HG03103 (cell line): ENCODE measurements around the gene CTNNA2.

Experiments
- ATAC-seq: cut with Tn5 transposase; IDR thresholded peaks from one replicate; pipeline ENCODE4 v1.9.1; 2021; ENCODE audit warnings: low read depth; ENCODE audit not compliant: unreplicated experiment

The CTNNA2 gene

DNA sequence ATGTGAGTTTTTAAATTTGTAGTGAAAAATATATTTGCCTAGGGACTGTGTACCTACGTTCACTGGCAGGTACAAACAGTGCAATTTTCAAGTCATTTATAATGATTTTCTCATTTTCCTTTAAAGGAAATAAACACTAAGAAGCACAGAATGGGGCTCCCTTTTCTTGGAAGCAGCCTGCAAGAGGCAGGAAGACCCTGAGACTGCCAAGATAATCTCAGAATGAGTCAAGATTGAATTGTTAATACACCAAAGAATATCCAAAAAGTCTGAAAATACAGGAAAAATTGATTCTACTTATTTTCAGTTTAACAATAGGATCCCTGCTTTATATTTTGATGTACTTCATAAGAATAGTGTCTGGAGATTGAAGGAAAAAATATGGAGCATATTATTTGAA lies 331.2 kb downstream of the CTNNA2 start:
- ATAC-seq = no peak

DNA sequence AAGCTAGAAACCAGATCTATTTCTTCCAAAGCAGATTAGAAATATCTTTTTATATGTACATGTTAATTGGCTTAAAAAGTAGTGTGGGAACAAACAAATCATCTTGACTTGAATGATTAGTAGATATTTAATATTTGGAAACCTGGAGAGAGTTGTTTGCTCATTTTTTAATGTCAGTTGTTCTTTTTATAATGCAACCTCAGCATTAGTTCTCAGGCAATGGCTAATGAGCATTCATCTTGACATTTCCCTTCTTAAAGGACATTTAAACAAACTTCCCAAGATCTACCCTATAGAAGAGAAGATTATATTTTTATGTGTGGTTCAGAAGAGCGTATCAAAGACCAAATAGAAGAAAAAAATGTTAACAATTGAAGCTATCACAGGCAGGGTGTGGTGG lies 334.0 kb downstream of the CTNNA2 start:
- ATAC-seq = no peak

DNA sequence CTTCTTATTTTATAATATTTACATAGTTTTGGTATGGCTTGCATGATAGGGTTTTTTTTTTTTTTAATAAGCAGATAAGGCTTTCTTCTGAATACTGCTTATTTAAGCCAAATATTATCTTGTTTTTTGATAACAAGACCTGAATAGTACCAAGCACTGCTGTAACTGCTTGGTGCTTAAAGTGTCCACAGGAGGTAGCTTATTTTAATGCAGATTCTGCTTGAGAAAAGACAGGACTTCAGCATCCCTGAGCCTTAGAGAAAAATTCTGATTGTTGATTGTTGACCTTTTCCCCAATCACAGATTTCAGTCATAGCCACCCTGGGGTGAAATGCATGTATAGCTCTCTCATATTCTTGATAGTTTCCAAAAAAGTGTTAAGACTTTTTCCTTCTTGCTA lies 336.4 kb downstream of the CTNNA2 start:
- ATAC-seq = no peak

DNA sequence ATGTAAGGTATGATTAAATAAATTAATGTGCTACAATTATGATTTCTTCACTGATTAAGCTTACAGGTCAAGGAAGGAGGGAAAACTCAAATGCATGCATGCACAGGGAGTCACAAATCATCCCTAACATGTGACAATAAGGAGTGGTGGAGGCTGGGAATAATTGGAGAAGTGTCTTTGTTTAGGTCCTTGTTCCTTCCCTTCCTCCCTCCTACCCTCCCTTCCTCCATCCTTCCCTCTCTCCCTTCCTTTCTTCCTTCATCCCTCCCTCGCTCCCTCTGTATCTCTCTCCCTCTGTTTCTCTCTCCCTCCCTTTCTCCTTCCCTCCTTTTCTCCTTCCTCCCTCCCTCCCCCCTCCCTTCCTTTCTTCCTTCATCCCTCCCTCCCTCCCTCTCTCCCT lies 337.1 kb downstream of the CTNNA2 start:
- no peak for ATAC-seq

DNA sequence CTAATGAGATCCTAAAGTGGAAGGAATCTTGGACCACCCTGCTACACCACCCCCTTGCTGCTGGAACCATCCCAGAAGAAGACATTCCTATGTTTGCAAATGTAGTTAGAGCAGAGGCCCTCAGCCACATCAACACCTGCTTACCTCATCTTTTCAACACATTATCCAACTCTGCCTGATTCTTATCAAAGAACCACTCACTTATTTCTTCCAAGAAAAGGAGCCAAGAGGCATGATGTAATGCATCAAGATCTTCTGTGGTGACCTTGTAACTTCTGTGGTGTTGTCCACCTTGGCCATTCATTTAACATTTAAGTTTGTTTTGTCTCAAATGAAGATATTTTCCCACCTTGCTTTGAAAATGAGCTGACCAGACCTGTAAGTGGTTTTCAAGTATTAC lies 338.1 kb downstream of the CTNNA2 start:
- ATAC-seq = no peak

DNA sequence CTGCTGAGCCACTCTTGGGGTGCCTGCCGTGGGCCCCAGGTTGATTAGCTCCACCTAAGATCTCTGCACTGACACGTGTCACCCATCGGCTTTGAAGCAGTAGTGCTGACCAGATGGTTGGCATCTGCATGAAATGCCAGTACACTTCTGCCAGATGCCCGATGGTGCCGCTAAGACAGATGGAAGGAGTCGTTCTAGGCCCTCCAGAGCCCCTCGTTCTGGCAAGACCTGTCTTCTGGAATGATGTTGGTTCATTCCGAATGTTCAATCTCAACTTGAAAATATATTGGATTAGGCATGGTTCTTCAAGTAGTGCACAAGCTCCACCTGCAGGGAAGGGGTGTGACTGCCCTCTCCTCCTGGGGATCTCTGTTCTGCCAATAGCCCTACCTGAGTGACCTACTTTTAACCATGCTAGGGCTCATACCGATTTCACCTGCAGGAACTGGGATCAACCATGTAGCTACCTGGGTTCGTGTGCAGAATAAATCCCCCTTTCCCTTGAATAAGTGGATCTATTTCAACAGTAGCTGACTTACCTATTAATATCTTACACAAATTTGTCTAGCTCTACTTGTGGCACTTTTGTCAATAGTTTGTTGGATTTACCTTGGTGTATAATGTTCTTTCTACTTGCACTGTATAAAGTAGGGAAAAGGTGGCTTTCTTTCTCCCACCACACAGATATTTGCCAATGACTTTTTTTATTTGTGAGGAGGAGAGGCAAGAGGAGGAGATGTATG lies 342.6 kb downstream of the CTNNA2 start:
- no peak for ATAC-seq

DNA sequence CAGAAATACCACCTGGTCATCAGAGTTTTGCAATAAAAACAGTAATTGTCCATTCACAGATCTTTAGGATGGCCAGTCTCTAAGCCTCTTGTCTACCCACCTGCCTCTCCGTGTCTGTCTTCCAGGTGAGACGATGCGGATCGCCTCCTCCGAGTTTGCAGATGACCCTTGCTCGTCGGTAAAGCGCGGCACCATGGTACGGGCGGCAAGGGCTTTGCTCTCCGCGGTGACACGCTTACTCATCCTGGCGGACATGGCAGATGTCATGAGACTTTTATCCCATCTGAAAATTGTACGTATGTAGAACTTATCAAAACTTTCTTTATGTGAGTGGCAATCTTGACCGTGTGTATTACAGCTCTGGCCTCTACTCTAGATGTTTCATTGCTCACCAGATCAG lies 345.0 kb downstream of the CTNNA2 start:
- no peak for ATAC-seq

DNA sequence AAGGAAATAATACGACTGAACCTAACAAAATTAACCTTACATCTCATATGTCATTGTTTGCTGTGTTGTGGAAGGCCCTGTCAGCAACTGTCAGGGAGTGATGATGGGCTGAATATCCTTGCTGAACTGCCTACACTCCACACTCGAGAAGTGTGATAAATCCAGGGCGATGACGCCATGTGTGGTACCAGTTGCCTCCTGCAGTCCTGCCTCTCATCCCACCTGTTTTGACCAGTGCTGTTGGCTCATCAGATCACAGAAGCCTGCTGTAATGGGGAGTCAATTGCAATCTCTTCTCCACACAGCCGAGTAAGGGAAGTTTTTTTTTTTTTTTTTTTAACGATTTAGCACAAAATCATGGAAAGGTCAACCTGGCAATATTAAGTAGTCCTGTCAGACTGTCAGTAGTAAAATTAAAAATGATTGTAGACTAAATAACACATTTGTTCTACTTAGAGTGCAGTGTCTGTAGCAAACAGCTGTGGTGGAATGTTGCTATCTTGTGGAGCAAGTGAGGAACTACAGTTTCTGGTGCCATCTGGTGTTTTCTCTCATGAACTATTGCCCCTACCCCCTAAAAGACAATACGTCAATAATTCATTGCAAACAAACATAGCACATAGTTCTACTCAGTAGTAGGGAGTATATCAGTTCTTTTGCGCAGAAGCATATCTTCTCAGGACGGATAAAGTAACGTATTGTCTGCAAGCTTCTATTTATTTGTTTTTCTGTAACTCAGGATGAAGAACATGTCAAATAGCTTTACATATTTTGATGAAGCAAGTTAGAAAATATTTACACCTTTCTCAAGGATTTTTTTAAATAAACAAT lies 347.6 kb downstream of the CTNNA2 start:
- no peak for ATAC-seq

DNA sequence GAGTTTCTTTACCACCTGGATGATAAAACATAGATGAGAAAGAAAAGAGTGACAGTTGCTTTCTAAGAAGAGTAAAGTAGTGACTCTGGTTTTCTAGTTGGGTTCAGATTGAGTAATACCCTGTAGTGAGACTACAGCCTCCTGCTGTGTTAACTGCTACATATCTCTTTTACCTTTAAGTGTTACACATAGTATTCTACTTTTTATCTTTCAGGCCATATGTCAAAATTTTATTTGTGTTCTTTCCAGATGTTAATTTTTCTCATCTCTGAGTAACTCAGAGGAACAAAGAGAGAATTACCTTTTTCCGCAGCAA lies 348.2 kb downstream of the CTNNA2 start:
- ATAC-seq = no peak

DNA sequence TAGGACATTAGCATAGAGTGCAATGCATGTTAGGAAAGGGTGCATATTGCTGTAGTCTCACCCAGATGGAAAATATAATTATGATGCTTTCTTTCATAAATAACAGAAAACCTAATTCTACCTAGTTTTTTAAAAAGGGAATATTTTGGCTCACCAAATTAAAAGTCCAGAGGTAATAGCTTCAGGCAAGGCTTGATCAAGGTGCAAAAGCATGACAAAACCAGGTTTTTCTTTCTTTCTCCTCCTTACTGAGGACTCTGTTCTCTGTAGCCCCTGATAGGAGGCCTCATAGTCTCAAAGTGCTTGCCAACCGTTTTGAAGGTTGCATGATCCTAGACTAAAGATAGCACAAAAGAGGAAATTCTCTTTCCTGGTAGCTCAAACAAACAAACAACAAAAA lies 349.9 kb downstream of the CTNNA2 start:
- no peak for ATAC-seq

DNA sequence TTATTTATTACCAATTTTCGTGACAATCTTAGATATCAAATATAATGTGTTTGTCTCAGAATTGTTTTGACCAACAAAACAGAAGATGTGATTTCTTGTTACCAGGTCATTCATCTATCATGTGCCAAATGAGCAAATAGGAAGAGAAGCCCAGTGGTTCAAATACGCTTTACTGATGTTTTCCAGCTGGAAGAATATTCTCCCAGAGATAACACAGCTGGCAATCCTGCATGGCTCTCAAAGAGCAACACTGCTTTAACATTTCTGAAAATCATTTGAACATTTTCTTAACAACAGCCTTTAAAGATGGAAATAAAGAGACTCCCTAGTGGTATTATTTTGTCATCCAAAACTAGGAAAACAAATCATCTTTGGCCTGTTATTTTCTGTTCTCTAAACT lies 359.8 kb downstream of the CTNNA2 start:
- no peak for ATAC-seq

DNA sequence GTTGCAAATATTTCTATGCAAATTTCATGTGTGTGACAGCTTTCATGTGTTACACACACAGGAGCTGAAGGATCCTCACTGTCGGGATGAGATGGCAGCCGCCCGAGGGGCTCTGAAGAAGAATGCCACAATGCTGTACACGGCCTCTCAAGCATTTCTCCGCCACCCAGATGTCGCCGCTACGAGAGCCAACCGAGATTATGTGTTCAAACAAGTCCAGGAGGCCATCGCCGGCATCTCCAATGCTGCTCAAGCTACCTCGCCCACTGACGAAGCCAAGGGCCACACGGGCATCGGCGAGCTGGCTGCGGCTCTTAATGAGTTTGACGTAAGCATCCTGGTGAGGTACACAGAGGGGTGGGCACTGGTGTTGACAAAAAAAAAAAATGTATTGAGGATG lies 361.2 kb downstream of the CTNNA2 start:
- no peak for ATAC-seq

DNA sequence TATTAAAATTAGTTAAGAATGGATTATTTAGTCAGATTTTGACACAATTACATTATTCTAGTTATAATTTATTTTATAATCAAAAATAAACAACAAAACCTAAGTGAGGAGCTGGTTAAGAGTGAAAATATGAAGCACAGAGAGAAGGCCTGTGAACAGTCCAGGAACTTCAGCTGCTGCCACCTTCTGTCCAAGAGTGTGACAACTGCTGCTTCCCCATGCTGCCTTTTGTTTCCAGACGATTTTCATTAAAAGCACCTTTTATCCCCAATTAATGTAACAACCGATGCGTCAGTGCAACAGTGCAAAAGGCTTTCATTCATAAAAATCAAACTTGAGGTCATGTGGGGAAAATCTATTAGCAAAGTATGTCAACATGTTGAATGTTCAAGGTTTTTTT lies 363.6 kb downstream of the CTNNA2 start:
- no peak for ATAC-seq

DNA sequence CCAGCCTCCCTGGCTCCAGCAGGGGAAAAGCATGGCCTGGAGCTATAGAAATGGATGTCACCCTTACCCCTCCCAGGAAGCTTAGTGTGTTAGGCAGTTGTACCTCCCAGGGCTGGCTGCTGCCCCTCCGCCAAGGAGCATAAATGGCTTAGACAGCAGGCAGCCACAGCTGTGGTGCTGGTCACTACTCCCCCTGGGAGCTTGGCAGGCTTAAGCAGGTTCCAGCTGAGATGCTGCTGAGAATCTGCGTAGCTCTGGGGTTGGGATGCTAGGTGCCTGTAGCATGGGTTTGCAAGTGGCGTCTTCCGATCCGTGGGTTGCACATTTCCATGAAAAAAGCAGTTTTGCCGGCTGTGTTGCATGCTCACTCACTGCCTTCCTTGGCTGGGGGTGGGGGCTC lies 369.7 kb downstream of the CTNNA2 start:
- no peak for ATAC-seq

DNA sequence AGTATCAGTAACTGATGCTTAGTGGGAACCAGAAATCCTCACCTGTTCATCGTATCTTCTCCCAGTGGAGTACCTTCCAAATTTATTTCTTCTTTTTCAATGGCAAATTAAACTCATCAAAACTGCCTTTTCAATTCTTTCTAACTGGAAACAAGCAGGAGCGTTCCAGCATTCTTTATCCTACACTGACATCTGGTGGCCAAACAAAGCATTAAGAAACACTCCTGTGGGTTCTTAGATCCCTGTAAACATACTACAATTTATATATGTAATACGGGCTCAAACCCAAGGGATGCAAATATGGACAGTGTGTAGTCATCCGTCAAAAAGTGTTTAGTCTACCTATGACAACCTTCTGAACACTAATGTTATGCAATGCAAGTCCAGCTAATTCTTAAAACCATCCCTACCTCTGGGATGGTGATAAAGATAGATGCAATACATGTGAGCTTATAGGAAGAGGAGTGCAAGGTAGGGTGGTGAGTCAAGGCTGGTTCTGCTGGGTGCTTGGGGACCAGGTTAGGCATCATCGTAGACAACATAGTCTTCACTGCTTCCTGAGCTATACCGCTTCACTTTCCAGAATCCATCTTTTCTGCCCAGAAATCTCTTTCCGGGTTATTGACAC lies 375.0 kb downstream of the CTNNA2 start:
- ATAC-seq = no peak

DNA sequence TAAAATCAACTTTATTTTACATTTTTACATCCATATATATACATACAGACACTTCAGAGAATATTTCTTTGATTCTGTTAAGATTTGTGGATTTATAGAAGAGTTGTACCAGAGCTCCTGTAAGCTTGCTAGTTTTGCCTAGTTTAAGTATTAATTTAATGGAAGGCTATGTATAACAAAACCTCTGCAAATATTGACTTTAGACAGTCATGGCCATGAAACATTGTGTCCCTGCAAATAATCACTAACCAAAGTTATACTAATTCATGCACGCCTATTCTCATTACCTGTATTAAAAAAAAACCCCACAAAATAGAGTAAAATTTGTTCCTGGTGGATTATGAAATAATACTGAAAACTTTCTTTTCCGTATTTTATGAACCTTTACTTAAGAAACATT lies 379.3 kb downstream of the CTNNA2 start:
- ATAC-seq = no peak

DNA sequence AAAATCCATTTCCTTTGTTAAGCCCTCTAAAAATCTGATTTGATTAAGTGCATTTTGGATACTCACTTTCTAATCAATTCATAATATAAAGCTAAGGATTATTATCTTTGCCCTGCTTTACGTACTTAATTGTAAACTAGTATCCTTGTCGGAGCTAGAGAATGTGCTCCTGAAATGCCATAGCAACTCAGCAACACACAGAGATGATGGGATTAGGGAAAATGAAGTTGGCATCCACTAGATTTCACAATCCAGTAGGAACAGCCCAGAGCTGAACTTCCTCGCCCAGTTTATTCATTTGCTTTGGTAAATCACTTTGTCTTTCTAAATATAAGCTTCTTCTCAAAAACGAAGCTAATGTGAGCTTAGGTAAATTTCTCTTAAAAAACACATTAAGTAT lies 386.3 kb downstream of the CTNNA2 start:
- ATAC-seq = no peak

DNA sequence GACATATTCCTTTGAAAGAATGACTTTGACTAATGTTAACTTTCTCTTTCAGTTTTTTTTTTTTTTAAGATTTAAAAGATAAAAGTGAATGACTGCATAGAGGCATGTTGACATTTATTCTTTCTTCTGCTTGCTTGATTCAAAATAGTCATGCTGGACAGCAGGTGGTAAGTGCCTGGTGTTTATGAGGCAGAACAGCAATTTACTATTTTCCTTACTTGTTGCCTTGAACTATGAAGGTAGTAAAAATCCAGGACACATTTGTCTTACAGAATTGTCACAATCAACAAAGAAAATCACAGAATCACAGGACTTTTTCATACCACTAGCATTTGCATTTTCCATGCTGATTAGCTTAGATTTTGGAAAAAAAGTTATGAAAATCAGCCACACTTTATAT lies 388.3 kb downstream of the CTNNA2 start:
- ATAC-seq = no peak

DNA sequence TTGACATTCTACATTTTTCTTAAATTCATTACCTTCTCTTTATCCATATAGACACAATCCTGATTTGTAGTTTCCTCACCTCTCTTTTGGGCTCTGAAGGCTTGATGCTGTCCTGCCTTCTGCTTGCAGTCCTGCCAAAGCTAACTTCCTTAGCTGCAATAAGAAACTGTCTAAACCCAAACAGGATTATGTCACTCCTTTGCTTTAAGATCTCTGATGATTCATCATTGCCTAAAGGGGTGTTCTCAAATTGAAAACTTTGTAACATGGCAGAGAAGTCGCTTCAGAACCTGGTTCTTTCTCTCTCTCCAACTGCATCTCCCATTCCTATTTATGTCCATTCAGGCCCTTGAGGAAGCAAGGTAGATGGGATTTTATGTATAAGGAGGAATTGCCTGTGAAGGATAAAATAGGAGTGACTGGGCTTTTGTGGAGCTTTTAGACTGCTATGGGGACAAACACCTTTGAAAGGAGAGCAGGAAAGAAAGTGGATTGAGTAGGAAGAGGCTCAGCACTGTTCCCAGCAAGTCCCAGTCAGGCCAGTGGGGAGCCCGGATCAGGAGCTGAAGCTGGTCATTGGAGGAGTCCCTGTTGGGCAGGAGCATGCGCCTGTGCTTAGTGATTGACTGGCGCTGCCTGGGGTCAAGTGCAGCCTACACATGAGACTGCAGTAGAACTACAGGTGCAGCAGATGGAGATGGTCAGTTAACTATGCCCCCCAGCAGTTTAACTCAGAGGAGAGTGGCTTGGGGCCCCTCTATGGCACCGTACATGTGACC lies 390.6 kb downstream of the CTNNA2 start:
- ATAC-seq = no peak

DNA sequence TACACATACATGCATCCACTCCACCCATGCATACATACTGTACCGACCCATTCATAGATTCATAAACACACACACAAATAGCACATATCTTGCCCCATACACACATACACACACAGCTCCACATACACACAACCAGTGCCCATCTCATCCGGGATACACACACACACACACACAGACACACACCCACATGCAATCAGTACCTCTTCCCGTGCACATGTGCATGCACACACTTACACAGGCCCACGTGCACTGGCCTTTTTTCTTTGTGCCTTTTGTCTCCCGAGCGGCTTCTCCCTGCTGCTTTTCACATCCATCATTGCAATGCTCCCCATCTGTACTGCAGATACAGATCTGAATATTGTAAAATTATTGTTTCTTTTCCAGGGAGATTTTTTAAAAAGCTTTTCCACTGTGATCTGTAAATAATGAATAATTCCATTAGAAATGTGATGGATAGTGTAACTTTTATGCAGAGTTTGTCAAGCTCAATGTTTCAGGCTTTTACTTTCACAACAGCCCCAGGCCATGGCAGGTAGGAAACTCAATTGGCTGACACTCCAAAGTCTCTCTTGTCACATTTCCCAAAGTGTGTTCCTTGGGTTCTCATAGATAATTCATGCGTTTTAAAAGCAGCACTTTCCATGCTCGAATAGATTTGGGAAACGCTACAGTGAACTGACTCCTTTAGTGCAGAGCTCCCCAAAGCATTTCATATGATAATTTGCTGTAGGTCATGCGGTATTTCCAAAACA lies 393.5 kb downstream of the CTNNA2 start:
- ATAC-seq = no peak
